HG02870 (cell line): ENCODE data around the gene AGBL3.

ENCODE experiments used
- ATAC-seq: cut with Tn5 transposase; IDR thresholded peaks from one replicate; pipeline ENCODE4 v1.9.1; 2021; ENCODE audit warnings: mild to moderate bottlenecking, moderate library complexity; ENCODE audit not compliant: unreplicated experiment

Gene AGBL3

GRCh38 chr7:134986363-134987251, at the start of gene AGBL3:
AGBL3 (plus strand) TSS chr7:134986508; CDS start chr7:134987934, 1,426 bp downstream.
- peak; percentile 91 for ATAC-seq

- no peak for ATAC-seq
These were observed 49.3 kb upstream of the AGBL3 start for GRCh38 chr7:134936893-134937510.

GRCh38 chr7:134938141-134938540, 48.2 kb upstream of the AGBL3 start:
- ATAC-seq = no peak

GRCh38 chr7:134939136-134939535, 47.2 kb upstream of the AGBL3 start:
- no peak for ATAC-seq

GRCh38 chr7:134940729-134941128, 45.6 kb upstream of the AGBL3 start:
- no peak for ATAC-seq

- ATAC-seq = no peak
These were observed 45.0 kb upstream of the AGBL3 start for GRCh38 chr7:134941185-134941900.

GRCh38 chr7:134941952-134942351, 44.4 kb upstream of the AGBL3 start:
- no peak for ATAC-seq

- no peak for ATAC-seq
These were observed 43.4 kb upstream of the AGBL3 start for GRCh38 chr7:134942690-134943466.

- ATAC-seq = no peak
These were observed 42.4 kb upstream of the AGBL3 start for GRCh38 chr7:134943785-134944400.

- ATAC-seq = no peak
These were observed 40.6 kb upstream of the AGBL3 start for GRCh38 chr7:134945691-134946090.

- no peak for ATAC-seq
These were observed 40.0 kb upstream of the AGBL3 start for GRCh38 chr7:134946260-134946659.

- ATAC-seq = no peak
These were observed 39.0 kb upstream of the AGBL3 start for GRCh38 chr7:134947329-134947728.

GRCh38 chr7:134947831-134948230, 38.5 kb upstream of the AGBL3 start:
- no peak for ATAC-seq

- ATAC-seq = no peak
These were observed 38.1 kb upstream of the AGBL3 start for GRCh38 chr7:134948246-134948645.

GRCh38 chr7:134948736-134949135, 37.6 kb upstream of the AGBL3 start:
- no peak for ATAC-seq

- ATAC-seq = no peak
These were observed 37.1 kb upstream of the AGBL3 start for GRCh38 chr7:134949171-134949570.

GRCh38 chr7:134954197-134955082, 31.9 kb upstream of the AGBL3 start:
- no peak for ATAC-seq

- ATAC-seq = no peak
These were observed 29.3 kb upstream of the AGBL3 start for GRCh38 chr7:134957005-134957404.

GRCh38 chr7:134959810-134960209, 26.5 kb upstream of the AGBL3 start:
- ATAC-seq = no peak
